HCT116 (cell line): ENCODE data around the gene TBC1D16. TPM values are rescaled to one million over a fixed set of nuclear protein-coding genes. Genes with fewer than 3 reads are reported as not detected.
"Not testable (repeated sequence)": the region's sequence is repeated elsewhere in the genome, so short reads cannot be mapped to it uniquely, and the experiment has no call there.

Experiments used
- ATAC-seq: fragments of 200-7000 bp; cut with Tn5 transposase; 2 replicates; pipeline ENCODE4 v1.9.1; 2020; ENCODE audit warnings: mild to moderate bottlenecking, moderate library complexity
- BruUV-seq: library from RNA; stranded (reverse); fragments of 400-500 nt; replicated peaks from 2 replicates; lab custom pipeline; 2021; lab: Mats Ljungman, UMichigan
- CTCF ChIA-PET: fragments of 300-600 bp; sonication (Branson Sonifier 250); formaldehyde crosslinking; loops from one replicate; lab custom pipeline; 2021; ENCODE audit warnings: antibody characterized with exemption; lab: Charles Lee
- POLR2A ChIA-PET: fragments of 300-600, 350-600 bp; sonication (Branson Sonifier 250); formaldehyde crosslinking; loops from one replicate; lab custom pipeline; 2021; ENCODE audit warnings: antibody characterized with exemption; lab: Charles Lee
- RAD21 ChIA-PET, 2 experiments: fragments of 300-600 bp; sonication (Branson Sonifier 250); formaldehyde crosslinking; loops; one replicate each; lab custom pipeline; 2023; ENCODE audit warnings: low total read pairs in 2 of 2; ENCODE audit not compliant: uncharacterized antibody in 2 of 2, unreplicated experiment in 2 of 2, low non-redundant PET in 1 of 2; lab: Charles Lee
- DNase-seq: peaks from one replicate; pipeline ENCODE4 v3.0.0-alpha.2; 2010; ENCODE audit warnings: low read depth, low spot score
- H2AFZ ChIP-seq: fragments of 200-600 bp; shearing (Covaris generic), sonication (generic); 2 replicates; pipeline ENCODE4 v1.6.1; 2017; ENCODE audit warnings: low read depth, mixed run types, mixed read lengths, antibody characterized with exemption, low read length; ENCODE audit not compliant: poor library complexity, severe bottlenecking
- H3K27ac ChIP-seq: 2 replicates; pipeline ENCODE4 v1.5.1; 2012; ENCODE audit warnings: low read depth, low read length
- H3K27me3 ChIP-seq: fragments of 200-600 bp; sonication (generic); 2 replicates; pipeline ENCODE4 v1.6.1; 2016; ENCODE audit warnings: mixed run types, low read length, mixed read lengths; ENCODE audit not compliant: insufficient read depth
- H3K36me3 ChIP-seq, 2 experiments: fragments of 200-500 bp in 1 of 2; fragments of 200-600 bp in 1 of 2; sonication (Bioruptor generic) in 1 of 2; sonication (generic) in 1 of 2; 2 replicates each; pipeline versions ENCODE4 v1.5.1 to v1.6.1; 2014 to 2016; ENCODE audit warnings: low read length in 2 of 2, inconsistent platforms in 1 of 2, mixed read lengths in 1 of 2, mixed run types in 1 of 2; ENCODE audit not compliant: insufficient read depth in 2 of 2, control insufficient read depth in 1 of 2
- H3K4me1 ChIP-seq, 2 experiments: fragments of 200-600 bp in 1 of 2; sonication (generic) in 1 of 2; 2 replicates each; pipeline versions ENCODE4 v1.5.1 to v1.6.1; 2012 to 2017; ENCODE audit warnings: low read length in 2 of 2, inconsistent platforms in 1 of 2, mild to moderate bottlenecking in 1 of 2, mixed read lengths in 1 of 2, mixed run types in 1 of 2, moderate library complexity in 1 of 2; ENCODE audit not compliant: insufficient read depth in 2 of 2, control insufficient read depth in 1 of 2
- H3K4me2 ChIP-seq: fragments of 200-600 bp; sonication (generic); 2 replicates; pipeline ENCODE4 v1.6.1; 2017; ENCODE audit warnings: mixed run types, low read length, mixed read lengths
- H3K4me3 ChIP-seq, 2 experiments: fragments of 200-600 bp in 1 of 2; sonication (generic) in 1 of 2; replicated peaks in 1 of 2; 2 replicates each; pipeline ENCODE4 v1.5.1; 2011 to 2016; ENCODE audit warnings: low read length in 2 of 2, control low read depth in 1 of 2, low read depth in 1 of 2, mild to moderate bottlenecking in 1 of 2, mixed read lengths in 1 of 2, mixed run types in 1 of 2
- H3K79me2 ChIP-seq: fragments of 200-600 bp; sonication (generic); 2 replicates; pipeline ENCODE4 v1.6.1; 2017; ENCODE audit warnings: mild to moderate bottlenecking, mixed run types, low read length, moderate library complexity, mixed read lengths; ENCODE audit not compliant: insufficient read depth
- H3K9ac ChIP-seq: fragments of 200-600 bp; sonication (generic); 2 replicates; pipeline ENCODE4 v1.6.1; 2016; ENCODE audit warnings: low read length, mixed read lengths
- H3K9me2 ChIP-seq: fragments of 200-600 bp; sonication (generic), shearing (Covaris generic); 2 replicates; pipeline ENCODE4 v1.6.1; 2017; ENCODE audit warnings: mixed run types, mild to moderate bottlenecking, moderate library complexity; ENCODE audit not compliant: insufficient read depth
- H3K9me3 ChIP-seq, 2 experiments: fragments of 200-500 bp in 1 of 2; fragments of 200-600 bp in 1 of 2; sonication (Bioruptor generic) in 1 of 2; sonication (generic) in 1 of 2; 2 replicates each; pipeline ENCODE4 v1.6.1; 2014 to 2017; ENCODE audit warnings: low read length in 2 of 2, mixed read lengths in 2 of 2, inconsistent platforms in 1 of 2, low read depth in 1 of 2, mild to moderate bottlenecking in 1 of 2, mixed run types in 1 of 2, moderate library complexity in 1 of 2; ENCODE audit not compliant: control insufficient read depth in 1 of 2, insufficient read depth in 1 of 2
- H4K20me1 ChIP-seq: fragments of 200-600 bp; sonication (generic), shearing (Covaris generic); 2 replicates; pipeline ENCODE4 v1.6.1; 2017; ENCODE audit warnings: mixed run types, mild to moderate bottlenecking, moderate library complexity; ENCODE audit not compliant: insufficient read depth
- JUND ChIP-seq: IDR thresholded peaks from 2 replicates; pipeline ENCODE4 v1.6.1; 2012
- SRF ChIP-seq: IDR thresholded peaks from 2 replicates; pipeline ENCODE4 v1.6.1; 2012; ENCODE audit warnings: low read depth
- intact Hi-C: fragments of 100-400 bp; cut with micrococcal nuclease; formaldehyde crosslinking; loops from 2 replicates; pipeline ENCODE4 v1.10.0; 2022
- total RNA-seq: library from RNA; stranded (reverse); gene quantifications from one replicate; pipeline ENCODE4 v1.2.1, GENCODE V29; 2021; ENCODE audit not compliant: unreplicated experiment

TBC1D16 gene
- total RNA-seq, 1 experiment from 2014 or later: 31.1 TPM

GRCh38 chr17:79965806-79966205, 69.9 kb downstream of the TBC1D16 start:
- Histone ChIP-seq H3K9ac (no peak overlapping the region), H3K27ac (no peak overlapping the region), H4K20me1 (no peaks in the 10 kb centered on the region), H3K9me3 (peaks cover 6% of the 10 kb centered on the region in 2 experiments; a peak in 2 of 4 replicates), H3K4me3 (no peak overlapping the region), H3K36me3 (no peaks in the 10 kb centered on the region), H3K79me2 (no peaks in the 10 kb centered on the region), H3K4me1 (no peaks in the 10 kb centered on the region), H3K9me2 (no peaks in the 10 kb centered on the region), H3K4me2 (no peak overlapping the region), H2AFZ (no peak overlapping the region), H3K27me3 (no peaks in the 10 kb centered on the region)
- RAD21 ChIA-PET: no interaction called here
- TF ChIP-seq SRF (no peak), JUND (no peak)
- CTCF ChIA-PET: interaction anchor here (0.8 to 1.3 kb wide), 2 partner anchors 8 to 15 kb away, joined by 3 to 5 read pairs; no protein-coding TSS in a partner anchor
- POLR2A ChIA-PET: no interaction called here
- intact Hi-C loops: no loop called here
- no peak for DNase-seq
- BruUV-seq: no TSS peak
- ATAC-seq: no peak

- H3K27ac ChIP-seq, ATAC-seq, BruUV-seq, H3K9me2 ChIP-seq, H3K36me3 ChIP-seq, H4K20me1 ChIP-seq, H3K4me2 ChIP-seq, H3K79me2 ChIP-seq, H3K27me3 ChIP-seq, H3K9me3 ChIP-seq, POLR2A ChIA-PET, H2AFZ ChIP-seq, H3K9ac ChIP-seq, CTCF ChIA-PET, RAD21 ChIA-PET, H3K4me3 ChIP-seq, H3K4me1 ChIP-seq, DNase-seq, intact Hi-C loops: not testable (repeated sequence)
These were observed 73.2 kb downstream of the TBC1D16 start for GRCh38 chr17:79962467-79962866.

- CTCF ChIA-PET, POLR2A ChIA-PET, H2AFZ ChIP-seq, H4K20me1 ChIP-seq, H3K4me1 ChIP-seq, RAD21 ChIA-PET, H3K9me2 ChIP-seq, H3K27me3 ChIP-seq, H3K27ac ChIP-seq, BruUV-seq, H3K9me3 ChIP-seq, H3K79me2 ChIP-seq, H3K9ac ChIP-seq, H3K36me3 ChIP-seq, H3K4me3 ChIP-seq, H3K4me2 ChIP-seq, ATAC-seq, DNase-seq, intact Hi-C loops: not testable (repeated sequence)
These were observed 74.1 kb downstream of the TBC1D16 start for GRCh38 chr17:79961567-79961966.
